SK-N-SH (cell line): ENCODE results near the gene DSG3. TPM values are rescaled to one million over a fixed set of nuclear protein-coding genes. Genes with fewer than 3 reads are reported as not detected.

ENCODE experiments used
- CTCF ChIA-PET: fragments of 300-600, 350-600 bp; formaldehyde crosslinking; extraction: SDS; loops from one replicate; lab custom pipeline; 2021; lab: Yijun Ruan, JAX
- POLR2A ChIA-PET: fragments of 350-600 bp; sonication (Branson Sonifier 250); formaldehyde crosslinking; extraction: SDS; loops from one replicate; lab custom pipeline; 2020; ENCODE audit warnings: antibody characterized with exemption, inconsistent platforms; lab: Yijun Ruan, JAX
- DNase-seq: peaks from one replicate; pipeline ENCODE4 v3.0.0; 2012
- H2AFZ ChIP-seq: fragments of 200-600 bp; sonication (generic); 2 replicates; pipeline ENCODE4 v1.8.1; 2016; ENCODE audit warnings: antibody characterized with exemption, mild to moderate bottlenecking, low read depth
- H3F3A ChIP-seq: fragments of 200-600 bp; sonication (generic); replicated peaks from 2 replicates; pipeline ENCODE3; 2016; ENCODE audit warnings: antibody characterized with exemption, mild to moderate bottlenecking; ENCODE audit not compliant: insufficient read depth
- H3K27ac ChIP-seq, 2 experiments: fragments of 200-500 bp in 1 of 2; fragments of 200-600 bp in 1 of 2; sonication (Bioruptor generic) in 1 of 2; sonication (generic), shearing (Covaris generic) in 1 of 2; 2 replicates each; pipeline versions ENCODE4 v1.5.1 to v1.6.1; 2014 to 2016; ENCODE audit warnings: low read depth in 2 of 2, inconsistent platforms in 1 of 2, low read length in 1 of 2, mild to moderate bottlenecking in 1 of 2, mixed read lengths in 1 of 2
- H3K27me3 ChIP-seq: fragments of 200-600 bp; sonication (generic), shearing (Covaris generic); 2 replicates; pipeline ENCODE4 v1.6.1; 2016; ENCODE audit warnings: mixed run types; ENCODE audit not compliant: insufficient read depth
- H3K36me3 ChIP-seq, 2 experiments: fragments of 200-500 bp in 1 of 2; fragments of 200-600 bp in 1 of 2; sonication (Bioruptor generic) in 1 of 2; sonication (generic) in 1 of 2; replicated peaks in 1 of 2; 2 replicates each; pipeline versions ENCODE3 to v1.5.1; 2014 to 2016; ENCODE audit warnings: low read length in 1 of 2, mild to moderate bottlenecking in 1 of 2; ENCODE audit not compliant: insufficient read depth in 2 of 2, control insufficient read depth in 1 of 2
- H3K4me1 ChIP-seq, 2 experiments: fragments of 200-500 bp in 1 of 2; fragments of 200-600 bp in 1 of 2; sonication (Bioruptor generic) in 1 of 2; sonication (generic), shearing (Covaris generic) in 1 of 2; 2 replicates each; pipeline versions ENCODE4 v1.5.1 to v1.6.1; 2014 to 2016; ENCODE audit warnings: low read depth in 1 of 2, low read length in 1 of 2, mixed run types in 1 of 2; ENCODE audit not compliant: insufficient read depth in 2 of 2, control insufficient read depth in 1 of 2
- H3K4me2 ChIP-seq: fragments of 200-600 bp; sonication (generic), shearing (Covaris generic); 2 replicates; pipeline ENCODE4 v1.6.1; 2017; ENCODE audit warnings: mixed run types
- H3K4me3 ChIP-seq, 2 experiments: fragments of 200-500 bp in 1 of 2; fragments of 200-600 bp in 1 of 2; sonication (Bioruptor generic) in 1 of 2; sonication (generic), shearing (Covaris generic) in 1 of 2; 2 replicates each; pipeline versions ENCODE4 v1.5.1 to v1.8.1; 2014 to 2016; ENCODE audit warnings: low read depth in 2 of 2, inconsistent platforms in 1 of 2, low read length in 1 of 2, mild to moderate bottlenecking in 1 of 2, mixed read lengths in 1 of 2, moderate library complexity in 1 of 2
- H3K79me2 ChIP-seq: fragments of 200-600 bp; sonication (generic); 2 replicates; pipeline ENCODE4 v1.8.1; 2017; ENCODE audit warnings: mild to moderate bottlenecking; ENCODE audit not compliant: insufficient read depth
- H3K9ac ChIP-seq: fragments of 200-600 bp; sonication (generic); 2 replicates; pipeline ENCODE4 v1.6.1; 2017; ENCODE audit warnings: mixed run types
- H3K9me2 ChIP-seq: fragments of 200-600 bp; sonication (generic); 2 replicates; pipeline ENCODE4 v1.6.1; 2017; ENCODE audit warnings: mixed run types
- H3K9me3 ChIP-seq: fragments of 200-600 bp; sonication (generic); 2 replicates; pipeline ENCODE4 v1.6.1; 2017; ENCODE audit warnings: mixed run types, mild to moderate bottlenecking, moderate library complexity
- H4K20me1 ChIP-seq: fragments of 200-600 bp; sonication (generic); 2 replicates; pipeline ENCODE4 v1.6.1; 2017; ENCODE audit warnings: mild to moderate bottlenecking, mixed run types; ENCODE audit not compliant: insufficient read depth
- EP300 ChIP-seq, 2 experiments: IDR thresholded peaks; 2 replicates each; pipeline versions ENCODE4 v1.4.0 to v1.6.1; 2012; ENCODE audit warnings: borderline replicate concordance in 1 of 2, low read depth in 1 of 2, low read length in 1 of 2
- EZH2phosphoT487 ChIP-seq: fragments of 200-600 bp; sonication (generic); IDR thresholded peaks from 2 replicates; pipeline ENCODE4 v1.6.1; 2017; ENCODE audit warnings: low read depth, mixed run types, mild to moderate bottlenecking, antibody characterized with exemption, moderate library complexity, borderline replicate concordance
- RAD21 ChIP-seq: IDR thresholded peaks from 2 replicates; pipeline ENCODE4 v1.6.1; 2012; ENCODE audit warnings: mild to moderate bottlenecking, low read length
- TEAD4 ChIP-seq: IDR thresholded peaks from 2 replicates; pipeline ENCODE4 v1.4.0; 2012; ENCODE audit warnings: mild to moderate bottlenecking, borderline replicate concordance; ENCODE audit not compliant: insufficient read depth
- WGBS: methylation state at CpG from one replicate; pipeline ENCODE4 v1.1.6; 2017; ENCODE audit warnings: low lambda C conversion rate; 5-methylcytosine and 5-hydroxymethylcytosine counted together
- polyA plus RNA-seq, 3 experiments: library from polyadenylated mRNA; depleted of rRNA; stranded (reverse); fragments of >200 nt; gene quantifications; 2 replicates each; pipeline ENCODE4 v1.2.3, GENCODE V29; 2012
- TF ChIP-seq, protein P1 (sequence below): IDR thresholded peaks from 2 replicates; pipeline ENCODE4 v1.6.1; 2012; ENCODE audit warnings: mild to moderate bottlenecking, low read depth, low read length, moderate library complexity
- TF ChIP-seq, protein P2 (sequence below): IDR thresholded peaks from 2 replicates; pipeline ENCODE4 v1.4.0; 2012; ENCODE audit warnings: low read depth
- TF ChIP-seq, protein P3 (sequence below): fragments of 150-350 bp; IDR thresholded peaks from 2 replicates; pipeline ENCODE4 v1.6.1; 2016; ENCODE audit warnings: mild to moderate bottlenecking, low read depth, low read length
- TF ChIP-seq, protein P4 (sequence below): IDR thresholded peaks from 2 replicates; pipeline ENCODE4 v1.4.0; 2012; ENCODE audit warnings: low read depth, borderline replicate concordance
- TF ChIP-seq, protein P5 (sequence below): fragments of 150-350 bp; IDR thresholded peaks from 2 replicates; pipeline ENCODE4 v1.6.1; 2017; ENCODE audit warnings: antibody characterized with exemption, low read length, low read depth, borderline replicate concordance

The DSG3 gene
- polyA plus RNA-seq, 1 of the 3 experiments (the other 2 are of a cell fraction), result 0.02 TPM

DNA sequence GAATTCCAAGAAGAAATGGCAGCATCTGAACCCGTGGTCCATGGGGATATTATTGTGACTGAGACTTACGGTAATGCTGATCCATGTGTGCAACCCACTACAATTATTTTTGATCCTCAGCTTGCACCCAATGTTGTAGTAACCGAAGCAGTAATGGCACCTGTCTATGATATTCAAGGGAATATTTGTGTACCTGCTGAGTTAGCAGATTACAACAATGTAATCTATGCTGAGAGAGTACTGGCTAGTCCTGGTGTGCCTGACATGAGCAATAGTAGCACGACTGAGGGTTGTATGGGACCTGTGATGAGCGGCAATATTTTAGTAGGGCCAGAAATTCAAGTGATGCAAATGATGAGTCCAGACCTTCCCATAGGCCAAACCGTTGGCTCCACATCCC is 34.4 kb upstream of the DSG3 start:
- Histone ChIP-seq H3K4me3 (no peak overlapping the region), H3F3A (no peaks in the 10 kb centered on the region), H3K4me1 (no peaks in the 10 kb centered on the region), H3K27me3 (peaks cover 7% of the 10 kb centered on the region; the same call in 1 of the 2 replicates), H3K9me3 (no peaks in the 10 kb centered on the region), H3K79me2 (no peaks in the 10 kb centered on the region), H3K27ac (no peak overlapping the region), H3K4me2 (no peak overlapping the region), H4K20me1 (no peaks in the 10 kb centered on the region), H3K9ac (no peak overlapping the region), H3K36me3 (no peaks in the 10 kb centered on the region), H2AFZ (no peak overlapping the region), H3K9me2 (no peaks in the 10 kb centered on the region)
- DNase-seq, result no peak
- CTCF ChIA-PET, result no interaction called here
- TF ChIP-seq, protein P1, sequence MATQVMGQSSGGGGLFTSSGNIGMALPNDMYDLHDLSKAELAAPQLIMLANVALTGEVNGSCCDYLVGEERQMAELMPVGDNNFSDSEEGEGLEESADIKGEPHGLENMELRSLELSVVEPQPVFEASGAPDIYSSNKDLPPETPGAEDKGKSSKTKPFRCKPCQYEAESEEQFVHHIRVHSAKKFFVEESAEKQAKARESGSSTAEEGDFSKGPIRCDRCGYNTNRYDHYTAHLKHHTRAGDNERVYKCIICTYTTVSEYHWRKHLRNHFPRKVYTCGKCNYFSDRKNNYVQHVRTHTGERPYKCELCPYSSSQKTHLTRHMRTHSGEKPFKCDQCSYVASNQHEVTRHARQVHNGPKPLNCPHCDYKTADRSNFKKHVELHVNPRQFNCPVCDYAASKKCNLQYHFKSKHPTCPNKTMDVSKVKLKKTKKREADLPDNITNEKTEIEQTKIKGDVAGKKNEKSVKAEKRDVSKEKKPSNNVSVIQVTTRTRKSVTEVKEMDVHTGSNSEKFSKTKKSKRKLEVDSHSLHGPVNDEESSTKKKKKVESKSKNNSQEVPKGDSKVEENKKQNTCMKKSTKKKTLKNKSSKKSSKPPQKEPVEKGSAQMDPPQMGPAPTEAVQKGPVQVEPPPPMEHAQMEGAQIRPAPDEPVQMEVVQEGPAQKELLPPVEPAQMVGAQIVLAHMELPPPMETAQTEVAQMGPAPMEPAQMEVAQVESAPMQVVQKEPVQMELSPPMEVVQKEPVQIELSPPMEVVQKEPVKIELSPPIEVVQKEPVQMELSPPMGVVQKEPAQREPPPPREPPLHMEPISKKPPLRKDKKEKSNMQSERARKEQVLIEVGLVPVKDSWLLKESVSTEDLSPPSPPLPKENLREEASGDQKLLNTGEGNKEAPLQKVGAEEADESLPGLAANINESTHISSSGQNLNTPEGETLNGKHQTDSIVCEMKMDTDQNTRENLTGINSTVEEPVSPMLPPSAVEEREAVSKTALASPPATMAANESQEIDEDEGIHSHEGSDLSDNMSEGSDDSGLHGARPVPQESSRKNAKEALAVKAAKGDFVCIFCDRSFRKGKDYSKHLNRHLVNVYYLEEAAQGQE, result no peak
- TF ChIP-seq, protein P2, sequence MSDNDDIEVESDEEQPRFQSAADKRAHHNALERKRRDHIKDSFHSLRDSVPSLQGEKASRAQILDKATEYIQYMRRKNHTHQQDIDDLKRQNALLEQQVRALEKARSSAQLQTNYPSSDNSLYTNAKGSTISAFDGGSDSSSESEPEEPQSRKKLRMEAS, result no peak
- TF ChIP-seq, protein P3, sequence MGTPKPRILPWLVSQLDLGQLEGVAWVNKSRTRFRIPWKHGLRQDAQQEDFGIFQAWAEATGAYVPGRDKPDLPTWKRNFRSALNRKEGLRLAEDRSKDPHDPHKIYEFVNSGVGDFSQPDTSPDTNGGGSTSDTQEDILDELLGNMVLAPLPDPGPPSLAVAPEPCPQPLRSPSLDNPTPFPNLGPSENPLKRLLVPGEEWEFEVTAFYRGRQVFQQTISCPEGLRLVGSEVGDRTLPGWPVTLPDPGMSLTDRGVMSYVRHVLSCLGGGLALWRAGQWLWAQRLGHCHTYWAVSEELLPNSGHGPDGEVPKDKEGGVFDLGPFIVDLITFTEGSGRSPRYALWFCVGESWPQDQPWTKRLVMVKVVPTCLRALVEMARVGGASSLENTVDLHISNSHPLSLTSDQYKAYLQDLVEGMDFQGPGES, result no peak
- TF ChIP-seq EP300 (IDR thresholded peaks at IDR 0.05; ENCODE audit: borderline replicate concordance in 1 of 2, low read depth in 1 of 2, low read length in 1 of 2) (no peak), RAD21 (no peak), TEAD4 (no peak), EZH2phosphoT487 (no peak)
- TF ChIP-seq, protein P4, sequence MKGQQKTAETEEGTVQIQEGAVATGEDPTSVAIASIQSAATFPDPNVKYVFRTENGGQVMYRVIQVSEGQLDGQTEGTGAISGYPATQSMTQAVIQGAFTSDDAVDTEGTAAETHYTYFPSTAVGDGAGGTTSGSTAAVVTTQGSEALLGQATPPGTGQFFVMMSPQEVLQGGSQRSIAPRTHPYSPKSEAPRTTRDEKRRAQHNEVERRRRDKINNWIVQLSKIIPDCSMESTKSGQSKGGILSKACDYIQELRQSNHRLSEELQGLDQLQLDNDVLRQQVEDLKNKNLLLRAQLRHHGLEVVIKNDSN, result no peak
- TF ChIP-seq, protein P5, sequence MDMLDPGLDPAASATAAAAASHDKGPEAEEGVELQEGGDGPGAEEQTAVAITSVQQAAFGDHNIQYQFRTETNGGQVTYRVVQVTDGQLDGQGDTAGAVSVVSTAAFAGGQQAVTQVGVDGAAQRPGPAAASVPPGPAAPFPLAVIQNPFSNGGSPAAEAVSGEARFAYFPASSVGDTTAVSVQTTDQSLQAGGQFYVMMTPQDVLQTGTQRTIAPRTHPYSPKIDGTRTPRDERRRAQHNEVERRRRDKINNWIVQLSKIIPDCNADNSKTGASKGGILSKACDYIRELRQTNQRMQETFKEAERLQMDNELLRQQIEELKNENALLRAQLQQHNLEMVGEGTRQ, result no peak
- WGBS, result 15% methylated on average over 6 of the region's 6 CpGs
- POLR2A ChIA-PET, result no interaction called here
